OCI-LY1 (cell line): ENCODE data around the gene KDM3A.

Experiments
- H2AFZ ChIP-seq: fragments of 200-600 bp; sonication (generic), shearing (Covaris generic); 2 replicates; pipeline ENCODE4 v1.6.0; 2014; ENCODE audit warnings: antibody characterized with exemption, mild to moderate bottlenecking, low read length
- H3F3A ChIP-seq: fragments of 200-600 bp; sonication (generic), shearing (Covaris generic); 2 replicates; pipeline ENCODE4 v1.6.0; 2014; ENCODE audit warnings: mild to moderate bottlenecking, antibody characterized with exemption, low read length, moderate library complexity; ENCODE audit not compliant: insufficient read depth
- H3K27ac ChIP-seq: fragments of 200-600 bp; sonication (generic); 2 replicates; pipeline ENCODE4 v1.5.1; 2014; ENCODE audit warnings: low read length, mixed run types, mild to moderate bottlenecking, low read depth; ENCODE audit not compliant: poor library complexity, severe bottlenecking
- H3K27me3 ChIP-seq: fragments of 200-600 bp; sonication (generic); 2 replicates; pipeline ENCODE4 v1.6.0; 2014; ENCODE audit warnings: antibody characterized with exemption, mild to moderate bottlenecking, low read length, moderate library complexity; ENCODE audit not compliant: insufficient read depth
- H3K36me3 ChIP-seq: fragments of 200-600 bp; sonication (generic); 2 replicates; pipeline ENCODE4 v1.6.1; 2014; ENCODE audit warnings: mild to moderate bottlenecking, antibody characterized with exemption, low read length, moderate library complexity, mixed read lengths; ENCODE audit not compliant: insufficient read depth
- H3K4me1 ChIP-seq: fragments of 200-600 bp; sonication (generic); 2 replicates; pipeline ENCODE4 v1.5.1; 2014; ENCODE audit warnings: mild to moderate bottlenecking, low read length, moderate library complexity; ENCODE audit not compliant: insufficient read depth, severe bottlenecking
- H3K4me2 ChIP-seq: fragments of 200-600 bp; sonication (generic), shearing (Covaris generic); 2 replicates; pipeline ENCODE4 v1.6.1; 2014; ENCODE audit warnings: low read length
- H3K4me3 ChIP-seq: fragments of 200-600 bp; sonication (generic); 2 replicates; pipeline ENCODE4 v1.5.1; 2014; ENCODE audit warnings: low read length, low read depth, mild to moderate bottlenecking, mixed read lengths; ENCODE audit not compliant: poor library complexity, severe bottlenecking
- H3K79me2 ChIP-seq: fragments of 200-600 bp; shearing (Covaris generic); 2 replicates; pipeline ENCODE4 v1.6.1; 2016; ENCODE audit warnings: mixed run types, low read length, mixed read lengths; ENCODE audit not compliant: insufficient read depth
- H3K9ac ChIP-seq: fragments of 200-600 bp; sonication (generic), shearing (Covaris generic); 2 replicates; pipeline ENCODE4 v1.6.1; 2014; ENCODE audit warnings: mild to moderate bottlenecking, low read length, mixed read lengths
- H3K9me2 ChIP-seq: fragments of 200-600 bp; sonication (generic), shearing (Covaris generic); 2 replicates; pipeline ENCODE4 v1.6.1; 2014; ENCODE audit warnings: low read depth, mild to moderate bottlenecking, low read length, mixed read lengths
- H3K9me3 ChIP-seq: fragments of 200-600 bp; shearing (Covaris generic); 2 replicates; pipeline ENCODE4 v1.6.1; 2014; ENCODE audit warnings: low read length, mixed read lengths
- H4K20me1 ChIP-seq: fragments of 200-600 bp; sonication (generic), shearing (Covaris generic); 2 replicates; pipeline ENCODE4 v1.6.0; 2016; ENCODE audit warnings: mild to moderate bottlenecking, low read length; ENCODE audit not compliant: insufficient read depth
- EZH2 ChIP-seq: fragments of 200-600 bp; sonication (generic), shearing (Covaris generic); IDR thresholded peaks from 2 replicates; pipeline ENCODE4 v1.8.0; 2017; ENCODE audit warnings: borderline replicate concordance, mixed run types, mild to moderate bottlenecking, antibody characterized with exemption, low read length, moderate library complexity, mixed read lengths
- TF ChIP-seq, protein P1 (sequence below): fragments of 200-600 bp; sonication (generic), shearing (Covaris generic); IDR thresholded peaks from 2 replicates; pipeline ENCODE4 v1.5.1; 2017; ENCODE audit warnings: mild to moderate bottlenecking, antibody characterized with exemption, low read length, moderate library complexity, mixed read lengths

KDM3A gene

DNA sequence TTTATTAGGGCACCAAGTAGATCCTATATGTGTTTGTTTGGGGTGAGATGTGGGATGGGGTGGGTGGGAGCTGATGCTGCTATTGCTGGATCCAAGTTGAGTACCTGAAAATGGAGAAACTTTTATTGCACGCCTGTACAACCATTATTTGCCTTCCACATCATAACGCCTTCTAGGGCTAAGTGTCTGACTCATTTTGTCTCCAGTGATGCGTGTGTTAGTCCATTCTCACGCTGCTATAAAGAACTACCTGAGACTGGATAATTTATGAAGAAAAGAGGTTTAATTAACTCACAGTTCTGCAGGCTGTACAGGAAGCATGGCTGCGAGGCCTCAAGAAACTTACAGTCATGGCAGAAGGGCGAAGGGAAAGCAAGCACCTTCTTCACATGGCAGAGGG is 58.2 kb downstream of the KDM3A start:
- no peaks in the 10 kb centered on the region for H3F3A ChIP-seq
- H3K27ac ChIP-seq, result no peak overlapping the region
- no peak overlapping the region for H3K4me2 ChIP-seq
- H3K27me3 ChIP-seq, result no peaks in the 10 kb centered on the region
- peaks cover 75% of the 10 kb centered on the region for H3K36me3 ChIP-seq
- H3K79me2 ChIP-seq, result no peaks in the 10 kb centered on the region
- no peak overlapping the region for H3K9ac ChIP-seq
- peaks cover 10% of the 10 kb centered on the region; the same call in 1 of the 2 replicates for H3K9me3 ChIP-seq
- H3K4me3 ChIP-seq, result no peak overlapping the region
- no peak for TF ChIP-seq EZH2
- TF ChIP-seq, protein P1, sequence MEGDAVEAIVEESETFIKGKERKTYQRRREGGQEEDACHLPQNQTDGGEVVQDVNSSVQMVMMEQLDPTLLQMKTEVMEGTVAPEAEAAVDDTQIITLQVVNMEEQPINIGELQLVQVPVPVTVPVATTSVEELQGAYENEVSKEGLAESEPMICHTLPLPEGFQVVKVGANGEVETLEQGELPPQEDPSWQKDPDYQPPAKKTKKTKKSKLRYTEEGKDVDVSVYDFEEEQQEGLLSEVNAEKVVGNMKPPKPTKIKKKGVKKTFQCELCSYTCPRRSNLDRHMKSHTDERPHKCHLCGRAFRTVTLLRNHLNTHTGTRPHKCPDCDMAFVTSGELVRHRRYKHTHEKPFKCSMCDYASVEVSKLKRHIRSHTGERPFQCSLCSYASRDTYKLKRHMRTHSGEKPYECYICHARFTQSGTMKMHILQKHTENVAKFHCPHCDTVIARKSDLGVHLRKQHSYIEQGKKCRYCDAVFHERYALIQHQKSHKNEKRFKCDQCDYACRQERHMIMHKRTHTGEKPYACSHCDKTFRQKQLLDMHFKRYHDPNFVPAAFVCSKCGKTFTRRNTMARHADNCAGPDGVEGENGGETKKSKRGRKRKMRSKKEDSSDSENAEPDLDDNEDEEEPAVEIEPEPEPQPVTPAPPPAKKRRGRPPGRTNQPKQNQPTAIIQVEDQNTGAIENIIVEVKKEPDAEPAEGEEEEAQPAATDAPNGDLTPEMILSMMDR, result no peak
- H4K20me1 ChIP-seq, result no peaks in the 10 kb centered on the region
- no peak overlapping the region for H2AFZ ChIP-seq
- no peaks in the 10 kb centered on the region for H3K9me2 ChIP-seq
- no peaks in the 10 kb centered on the region for H3K4me1 ChIP-seq

DNA sequence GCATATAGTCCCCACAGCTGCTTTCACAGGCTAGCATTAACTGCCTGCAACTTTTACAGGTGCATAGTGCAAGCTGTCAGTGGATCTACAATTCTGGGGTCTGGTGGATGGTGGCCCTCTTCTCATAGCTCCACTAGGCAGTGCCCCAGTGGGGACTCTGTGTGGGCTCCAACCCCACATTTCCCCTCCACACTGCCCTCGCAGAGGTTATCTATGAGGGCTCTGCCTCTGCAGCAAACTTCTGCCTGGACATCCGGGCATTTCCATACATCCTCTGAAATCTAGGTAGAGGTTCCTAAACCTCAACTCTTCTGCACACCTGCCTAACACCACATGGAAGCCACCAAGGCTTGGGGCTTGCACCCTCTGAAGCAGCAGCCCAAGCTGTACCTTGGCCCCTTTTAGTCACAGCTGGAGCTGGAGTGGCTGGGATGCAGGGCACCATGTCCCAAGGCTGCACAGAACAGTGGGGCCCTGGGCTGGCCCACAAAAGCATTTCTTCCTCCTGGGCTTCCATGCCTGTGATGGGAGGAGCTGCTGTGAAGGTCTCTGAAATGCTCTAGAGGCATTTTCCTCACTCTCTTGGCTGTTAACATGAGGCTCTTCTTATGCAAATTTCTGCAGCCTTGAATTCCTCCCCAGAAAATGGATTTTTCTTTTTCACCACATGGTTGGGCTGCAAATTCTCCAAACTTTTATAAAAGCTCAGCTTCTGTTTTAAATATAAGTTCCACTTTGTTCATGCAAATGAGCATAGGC is 59.3 kb downstream of the KDM3A start:
- Histone ChIP-seq H3K9ac (no peak overlapping the region), H3K36me3 (peaks cover 74% of the 10 kb centered on the region), H3K9me2 (no peaks in the 10 kb centered on the region), H4K20me1 (no peaks in the 10 kb centered on the region), H3K9me3 (peaks cover 10% of the 10 kb centered on the region; the same call in 1 of the 2 replicates), H3F3A (no peaks in the 10 kb centered on the region), H3K27ac (no peak overlapping the region), H3K27me3 (no peaks in the 10 kb centered on the region), H2AFZ (no peak overlapping the region), H3K4me2 (no peak overlapping the region), H3K79me2 (no peaks in the 10 kb centered on the region), H3K4me3 (no peak overlapping the region), H3K4me1 (no peaks in the 10 kb centered on the region)
- TF ChIP-seq, protein P1, result no peak
- TF ChIP-seq EZH2, result no peak

DNA sequence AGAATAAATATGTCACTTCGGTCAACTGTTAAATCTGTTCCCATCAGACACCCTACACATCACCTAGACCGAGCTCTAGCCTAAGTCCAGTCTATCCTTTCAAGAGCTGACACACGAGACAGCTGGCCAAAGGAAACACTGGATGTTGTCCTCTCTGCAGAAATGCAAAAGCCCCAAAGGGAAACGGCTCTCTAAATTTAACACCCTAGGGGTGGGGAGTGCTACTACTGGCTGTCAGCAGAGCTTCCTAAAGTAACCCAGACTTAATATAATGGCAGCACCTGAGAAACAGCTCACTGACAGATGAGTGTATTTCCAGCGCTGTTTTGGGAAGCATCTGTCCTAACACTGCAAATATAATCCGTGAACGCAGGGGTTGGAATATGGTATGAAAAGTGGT is 66.4 kb downstream of the KDM3A start:
- Histone ChIP-seq H3K4me3 (no peak overlapping the region), H3K27ac (no peak overlapping the region), H3K27me3 (no peaks in the 10 kb centered on the region), H2AFZ (no peak overlapping the region), H3F3A (no peaks in the 10 kb centered on the region), H4K20me1 (no peaks in the 10 kb centered on the region), H3K9me3 (no peaks in the 10 kb centered on the region), H3K9me2 (no peaks in the 10 kb centered on the region), H3K9ac (no peak overlapping the region), H3K4me1 (no peaks in the 10 kb centered on the region), H3K4me2 (no peak overlapping the region), H3K36me3 (peaks cover 38% of the 10 kb centered on the region), H3K79me2 (no peaks in the 10 kb centered on the region)
- TF ChIP-seq, protein P1, result no peak
- no peak for TF ChIP-seq EZH2
